ENCODE data around the gene PLA2G6. TPM values are rescaled to one million over a fixed set of nuclear protein-coding genes. Genes with fewer than 3 reads are reported as not detected.

The PLA2G6 gene
- total RNA-seq, 1 experiment from 2014 or later = 16.2 TPM

- intact Hi-C loops (cut with micrococcal nuclease; ENCODE audit: unreplicated experiment) = no loop called here
- no peaks in the 10 kb centered on the region for H3K9me3 ChIP-seq (ENCODE audit: control insufficient read depth, insufficient read depth, low read depth, low read length)
- H3K27ac ChIP-seq (ENCODE audit: low read length) = no peak overlapping the region
- BruUV-seq (replicated peaks) = no TSS peak
- H3K4me1 ChIP-seq (ENCODE audit: control insufficient read depth, insufficient read depth, low read length) = no peaks in the 10 kb centered on the region
- no peak; the same call in 1 of the 2 replicates for ATAC-seq
- no peak overlapping the region for H3K4me3 ChIP-seq (ENCODE audit: low read depth in 2 of 2, low read length in 2 of 2)
- H3K36me3 ChIP-seq (ENCODE audit: control insufficient read depth, insufficient read depth, low read length) = no peaks in the 10 kb centered on the region
- no peak for DNase-seq (ENCODE audit: low read depth, low spot score)
- TF ChIP-seq TCF7L2 (IDR thresholded peaks at IDR 0.05; ENCODE audit: low read depth, low read length) = no peak
- no peak for TF ChIP-seq SIN3A (IDR thresholded peaks at IDR 0.05; ENCODE audit: borderline replicate concordance, insufficient read depth, low read depth, low read length)
- TF ChIP-seq POLR2AphosphoS5 (IDR thresholded peaks at IDR 0.05; ENCODE audit: low read depth, low read length) = no peak
- TF ChIP-seq CTCF (IDR thresholded peaks at IDR 0.05) = no peak
- TF ChIP-seq REST (IDR thresholded peaks at IDR 0.05; ENCODE audit: insufficient read depth in 1 of 2, low read depth in 2 of 2, low read length in 1 of 2) = no peak
- CTCF ChIA-PET = no interaction called here
- no peaks in the 10 kb centered on the region for H3K27me3 ChIP-seq (ENCODE audit: control insufficient read depth, insufficient read depth, low read length)
- POLR2A ChIA-PET = no interaction called here
- in situ Hi-C loops (cut with HindIII; ENCODE audit: low pct_unique_long_range_greater_than_20kb, low sequenced_read_pairs) = no loop called here
Observed at GRCh38 chr22:38122616-38123015, 59.0 kb downstream of the PLA2G6 start.

GRCh38 chr22:38120359-38121110 lies 61.1 kb downstream of the PLA2G6 start:
- no peak for ATAC-seq
- in situ Hi-C loops (cut with HindIII; ENCODE audit: low pct_unique_long_range_greater_than_20kb, low sequenced_read_pairs) = no loop called here
- intact Hi-C loops (cut with micrococcal nuclease; ENCODE audit: unreplicated experiment) = no loop called here

More at GRCh38 chr22:38120359-38121110, 61.1 kb downstream of the PLA2G6 start:
- H3K4me3 ChIP-seq (ENCODE audit: low read depth in 2 of 2, low read length in 2 of 2) = no peak overlapping the region
- no peaks in the 10 kb centered on the region for H3K27me3 ChIP-seq (ENCODE audit: control insufficient read depth, insufficient read depth, low read length)
- TF ChIP-seq TCF7L2 (IDR thresholded peaks at IDR 0.05; ENCODE audit: low read depth, low read length) (no peak), SIN3A (IDR thresholded peaks at IDR 0.05; ENCODE audit: borderline replicate concordance, insufficient read depth, low read depth, low read length) (no peak), CTCF (IDR thresholded peaks at IDR 0.05) (no peak), REST (IDR thresholded peaks at IDR 0.05; ENCODE audit: insufficient read depth in 1 of 2, low read depth in 2 of 2, low read length in 1 of 2) (no peak), POLR2AphosphoS5 (IDR thresholded peaks at IDR 0.05; ENCODE audit: low read depth, low read length) (no peak)
- H3K4me1 ChIP-seq (ENCODE audit: control insufficient read depth, insufficient read depth, low read length) = no peaks in the 10 kb centered on the region
- no peak for DNase-seq (ENCODE audit: low read depth, low spot score)
- POLR2A ChIA-PET = no interaction called here
- no peaks in the 10 kb centered on the region for H3K36me3 ChIP-seq (ENCODE audit: control insufficient read depth, insufficient read depth, low read length)
- H3K27ac ChIP-seq (ENCODE audit: low read length) = no peak overlapping the region
- BruUV-seq (replicated peaks) = no TSS peak
- CTCF ChIA-PET = interaction anchor here (0.6 kb wide), 1 partner anchor 16 kb away, joined by 6 read pairs; no protein-coding TSS in a partner anchor
- H3K9me3 ChIP-seq (ENCODE audit: control insufficient read depth, insufficient read depth, low read depth, low read length) = no peaks in the 10 kb centered on the region
